GM19452 (cell line): ENCODE measurements around the gene KIDINS220.
"Not testable (repeated sequence)": the region's sequence is repeated elsewhere in the genome, so short reads cannot be mapped to it uniquely, and the experiment has no call there.

Source experiments
- ATAC-seq: cut with Tn5 transposase; IDR thresholded peaks from one replicate; pipeline ENCODE4 v1.9.1; 2021; ENCODE audit not compliant: unreplicated experiment

Gene KIDINS220

DNA sequence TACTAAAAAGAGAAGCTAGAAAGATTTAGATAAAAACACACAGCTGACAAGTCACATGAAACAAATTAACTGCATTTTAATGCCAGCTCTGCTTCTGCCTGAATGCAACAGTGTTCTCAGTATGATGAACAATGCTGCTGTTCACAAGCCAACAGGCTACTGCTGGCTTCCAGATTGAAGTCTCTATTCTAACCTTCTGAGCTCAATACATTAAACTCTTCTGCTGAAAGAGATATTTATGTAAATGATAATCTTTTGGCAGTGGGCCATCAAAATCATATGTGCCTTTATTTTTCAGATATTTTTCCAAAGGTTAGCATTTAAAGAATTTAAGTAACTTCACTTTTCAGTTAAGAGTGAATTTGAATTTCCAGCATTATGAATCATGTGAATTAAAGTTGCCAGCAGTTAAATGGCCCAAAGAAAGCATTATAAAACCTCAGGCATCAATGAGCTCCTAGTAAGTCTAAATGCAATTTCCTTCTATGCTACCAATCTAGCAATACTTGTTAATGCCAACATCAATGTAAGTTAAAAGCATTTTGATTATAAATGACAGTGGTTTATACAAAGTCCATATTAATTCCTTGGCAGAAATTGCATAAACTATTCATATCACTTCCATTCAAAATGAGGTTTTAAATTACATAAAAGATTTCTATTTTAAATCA is 83.2 kb downstream of the KIDINS220 start:
- ATAC-seq = no peak

DNA sequence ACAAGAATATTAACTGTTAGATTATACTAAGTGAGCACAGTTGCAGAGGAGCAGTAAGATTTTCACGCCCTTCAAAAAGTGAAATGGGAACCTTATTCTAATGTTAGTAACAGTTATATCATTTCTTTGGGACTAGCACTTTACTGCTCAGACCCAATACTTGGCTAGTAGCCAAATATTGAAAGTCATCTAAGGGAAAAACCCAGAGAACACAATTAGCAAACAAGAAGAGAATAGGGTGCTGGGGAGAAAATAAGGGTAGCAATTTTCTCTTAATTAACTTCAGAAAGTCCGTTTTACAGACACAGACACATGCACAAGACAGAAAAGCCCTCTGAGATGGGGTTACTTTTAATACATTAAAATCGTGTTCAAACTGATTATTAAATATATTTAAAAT is 83.8 kb downstream of the KIDINS220 start:
- ATAC-seq = no peak

- ATAC-seq = no peak
These were observed 85.0 kb downstream of the KIDINS220 start for GRCh38 chr2:8752385-8752784.

DNA sequence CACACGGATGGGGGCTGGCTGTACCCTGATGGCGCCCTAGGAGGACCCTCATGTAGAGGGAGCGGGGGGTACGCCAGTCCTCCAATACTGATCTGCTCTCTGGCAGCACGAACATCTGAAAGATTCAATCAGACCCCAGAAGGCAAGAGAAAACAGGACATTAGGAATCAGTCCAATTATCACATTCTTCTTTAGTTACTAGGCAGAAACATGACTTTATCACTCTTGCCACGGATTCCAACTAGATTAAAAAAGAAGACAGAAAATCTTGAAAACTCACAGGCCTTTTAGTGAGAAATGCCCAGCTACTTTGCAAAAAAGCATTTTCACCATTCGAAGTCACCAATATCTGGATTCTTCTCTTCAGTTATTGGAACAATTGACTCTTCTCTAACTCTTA is 87.2 kb downstream of the KIDINS220 start:
- ATAC-seq = no peak

DNA sequence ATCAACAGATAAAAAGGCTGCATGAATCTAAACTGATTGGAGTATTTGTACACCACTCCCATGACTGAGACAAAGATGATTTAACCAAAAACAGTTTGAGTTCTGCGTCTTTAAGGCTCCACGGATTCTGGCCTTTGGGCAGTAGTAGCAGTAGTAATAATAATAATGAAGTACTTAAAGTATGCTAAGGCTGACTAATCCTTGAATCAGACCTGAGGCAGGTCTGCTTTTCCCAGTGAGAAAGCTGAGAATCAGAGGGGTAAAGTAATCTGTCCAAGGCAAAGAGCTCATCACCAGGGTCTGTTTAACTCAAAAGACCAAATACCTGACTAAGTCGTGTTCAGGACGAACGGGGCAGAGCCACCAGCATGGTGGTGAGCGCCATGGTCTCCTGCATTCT is 94.2 kb downstream of the KIDINS220 start:
- ATAC-seq = no peak

DNA sequence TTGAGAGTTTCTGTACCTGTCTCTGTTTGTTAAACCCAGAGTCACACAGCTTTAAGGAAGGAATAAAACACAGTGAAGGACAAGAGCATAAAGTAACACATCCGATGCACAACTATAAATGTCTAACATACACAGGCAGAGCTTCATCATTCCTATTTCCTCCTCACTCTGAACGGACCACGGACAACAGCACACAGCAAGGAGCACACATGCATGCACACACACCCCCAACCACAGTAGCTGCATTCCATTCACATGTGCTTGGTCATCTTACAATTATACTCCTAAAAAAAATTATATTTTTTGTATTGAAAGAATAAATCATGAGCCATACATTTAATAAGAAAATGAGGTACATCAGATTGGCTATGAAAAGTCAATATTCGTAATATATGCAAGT is 97.3 kb downstream of the KIDINS220 start:
- ATAC-seq = no peak

- no peak for ATAC-seq
These were observed 99.7 kb downstream of the KIDINS220 start for GRCh38 chr2:8737571-8738175.

DNA sequence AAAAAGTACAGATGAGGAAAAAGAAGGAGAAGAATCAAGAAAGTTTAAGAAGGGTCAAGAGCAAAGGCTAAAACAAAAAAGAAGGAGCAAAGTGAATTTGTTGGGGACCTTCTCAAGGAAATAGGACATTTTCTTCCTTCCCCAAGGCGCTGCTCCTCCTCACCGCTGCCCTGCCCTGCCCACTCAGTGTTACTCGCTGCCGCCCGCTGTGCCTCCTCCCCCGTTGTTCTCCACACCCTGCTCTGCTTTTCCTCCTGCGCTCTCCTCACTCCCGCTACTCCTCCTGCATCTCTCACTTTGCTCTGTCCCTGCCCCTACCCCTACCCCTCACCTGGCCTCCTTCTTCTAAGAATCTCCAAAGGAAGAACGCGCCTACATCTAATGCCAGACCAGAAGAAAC is 104.8 kb downstream of the KIDINS220 start:
- no peak for ATAC-seq

DNA sequence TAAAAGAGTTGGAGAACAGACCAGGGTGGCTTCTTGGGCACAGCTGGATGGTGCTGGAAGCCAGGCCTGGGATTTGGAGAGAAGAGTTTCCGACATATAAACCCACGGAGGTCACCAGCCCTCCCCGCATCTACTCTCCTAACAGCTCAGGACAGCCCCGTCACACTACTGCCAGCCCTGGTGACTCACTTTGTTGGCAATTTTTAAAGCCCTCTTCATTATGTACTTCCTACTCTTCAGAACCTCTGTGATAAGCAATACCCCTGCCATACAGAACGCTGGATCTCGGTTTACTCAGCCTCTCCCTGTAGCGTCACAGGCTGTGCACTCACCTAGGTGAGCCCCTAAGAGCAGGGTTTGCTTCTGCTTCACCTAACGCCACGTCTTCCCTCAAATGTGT is 107.5 kb downstream of the KIDINS220 start:
- no peak for ATAC-seq

DNA sequence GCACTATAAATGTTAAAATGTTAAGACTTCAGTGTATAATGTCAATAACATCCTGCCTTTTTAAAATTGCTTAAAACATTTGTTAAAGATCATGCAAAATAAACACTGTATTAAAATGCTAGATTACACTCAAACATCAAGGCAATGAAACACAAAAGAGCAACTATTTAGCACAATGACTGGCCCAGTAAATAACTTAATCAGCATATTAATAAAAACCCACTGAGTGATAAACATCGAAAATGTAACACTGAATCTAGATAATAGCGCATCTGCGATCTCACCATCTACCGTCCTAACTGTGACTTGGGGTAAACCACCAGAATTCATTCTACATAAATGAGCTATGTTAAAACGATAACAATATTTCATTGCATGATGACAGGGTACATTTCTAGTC is 108.3 kb downstream of the KIDINS220 start:
- ATAC-seq = not testable (repeated sequence)

DNA sequence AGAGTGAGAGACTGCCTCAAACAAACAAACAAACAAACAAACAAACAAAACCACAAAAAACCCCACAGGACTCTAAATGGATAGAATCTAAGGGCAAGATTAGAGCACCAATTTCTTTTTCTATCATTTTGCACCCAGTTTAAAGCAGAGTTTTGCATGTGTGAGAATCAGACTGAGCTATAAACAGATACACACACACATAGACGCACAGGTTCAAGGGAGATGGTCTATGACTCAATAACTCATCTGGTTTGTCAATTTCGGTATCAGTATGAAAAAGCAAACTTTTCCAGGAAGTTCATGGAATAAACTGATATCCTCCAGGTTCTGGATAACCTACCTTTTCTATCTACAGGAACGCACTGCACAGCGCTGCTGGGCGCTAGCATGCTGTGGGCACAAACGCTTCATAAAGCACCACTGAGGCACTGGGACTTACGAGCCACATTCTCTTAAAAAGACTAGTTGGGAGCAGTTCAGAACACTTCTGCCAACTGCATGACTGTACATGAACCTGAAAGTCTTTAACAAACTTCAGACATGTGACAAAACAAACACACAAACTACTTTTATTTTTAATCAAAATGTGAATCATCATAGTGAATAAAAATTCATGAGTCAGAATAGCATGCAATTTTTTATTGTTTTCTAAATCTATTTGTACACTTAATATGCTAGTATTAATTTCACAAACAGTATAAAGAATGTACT is 109.0 kb downstream of the KIDINS220 start:
- ATAC-seq = no peak

DNA sequence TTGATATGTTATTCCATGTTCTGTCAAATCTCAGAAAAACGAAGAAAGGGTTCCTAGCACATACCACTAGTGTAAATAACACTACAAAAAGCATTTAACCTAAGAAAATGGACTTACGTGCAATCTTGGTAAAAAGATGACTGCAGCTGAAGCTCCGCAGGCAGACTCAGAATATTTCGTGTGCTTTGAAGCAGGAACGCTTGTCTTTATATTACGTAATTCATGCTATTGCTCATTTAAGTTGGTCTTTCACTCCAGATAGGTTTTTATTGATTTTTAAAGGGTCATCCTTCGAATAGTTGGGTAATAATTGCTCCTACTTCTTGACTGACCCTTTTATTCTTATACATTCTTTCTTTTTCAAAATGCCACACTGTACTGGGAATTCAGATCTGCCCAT is 111.6 kb downstream of the KIDINS220 start:
- no peak for ATAC-seq

DNA sequence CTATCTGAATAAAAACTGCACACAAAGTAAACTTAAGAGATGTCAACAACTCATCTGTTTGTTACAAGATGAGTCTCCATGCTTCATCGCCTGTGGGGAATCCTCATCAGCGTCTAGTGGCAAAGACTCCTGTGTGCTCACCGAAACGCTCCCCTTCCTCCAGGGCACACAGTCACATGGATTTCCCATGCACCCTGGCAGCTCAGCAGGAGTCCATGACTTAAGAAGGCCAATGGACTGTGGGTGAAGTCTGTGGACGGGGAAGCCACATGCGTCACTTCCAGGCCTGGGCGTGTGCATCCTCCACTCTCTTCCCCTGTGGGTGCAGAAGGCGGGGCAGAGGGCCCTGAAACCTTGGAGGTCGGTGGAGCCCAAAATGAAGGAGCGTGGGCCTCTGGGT is 114.4 kb downstream of the KIDINS220 start:
- ATAC-seq = no peak

DNA sequence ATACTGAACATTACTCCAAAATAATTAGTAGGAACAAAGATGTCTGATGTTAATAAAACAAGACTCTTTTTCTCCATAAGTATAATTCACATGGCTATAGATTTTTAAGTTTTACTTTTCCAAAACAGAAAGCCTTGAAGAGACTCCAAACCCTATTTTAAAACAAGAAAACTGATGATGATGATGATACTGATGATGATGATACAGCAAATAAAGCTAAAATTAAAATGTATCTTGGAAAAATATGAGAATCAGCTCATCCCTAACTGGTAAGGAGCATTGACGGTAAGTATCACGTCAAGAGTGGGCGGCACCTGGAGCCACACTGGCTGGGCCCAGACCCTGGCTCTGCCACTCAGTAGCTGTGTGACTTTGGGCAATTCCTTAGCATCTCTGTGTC is 116.0 kb downstream of the KIDINS220 start:
- no peak for ATAC-seq

DNA sequence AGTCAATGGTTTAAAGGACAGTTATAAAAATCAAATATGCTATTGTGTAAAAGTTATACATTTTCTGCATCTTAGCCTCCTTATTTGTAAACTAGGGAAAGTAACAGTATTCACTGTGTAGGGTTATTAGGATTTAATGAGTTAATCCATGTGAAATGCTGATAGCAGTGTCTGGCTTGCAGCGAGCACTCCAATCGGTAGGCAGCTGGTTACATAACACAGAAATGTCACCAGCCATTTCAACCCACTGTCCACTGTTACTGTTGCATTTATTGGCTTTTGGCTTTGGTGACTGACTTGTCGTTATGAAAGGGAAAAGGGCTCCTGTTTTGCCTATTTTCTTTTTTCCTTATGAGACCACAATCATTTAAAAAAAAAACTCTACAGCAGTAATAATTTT is 116.7 kb downstream of the KIDINS220 start:
- ATAC-seq = no peak

GRCh38 chr2:8719528-8719927 is 117.9 kb downstream of the KIDINS220 start:
- no peak for ATAC-seq

- ATAC-seq = no peak
These were observed 122.4 kb downstream of the KIDINS220 start for GRCh38 chr2:8714971-8715370.

GRCh38 chr2:8714283-8714682 is 123.1 kb downstream of the KIDINS220 start:
- no peak for ATAC-seq

DNA sequence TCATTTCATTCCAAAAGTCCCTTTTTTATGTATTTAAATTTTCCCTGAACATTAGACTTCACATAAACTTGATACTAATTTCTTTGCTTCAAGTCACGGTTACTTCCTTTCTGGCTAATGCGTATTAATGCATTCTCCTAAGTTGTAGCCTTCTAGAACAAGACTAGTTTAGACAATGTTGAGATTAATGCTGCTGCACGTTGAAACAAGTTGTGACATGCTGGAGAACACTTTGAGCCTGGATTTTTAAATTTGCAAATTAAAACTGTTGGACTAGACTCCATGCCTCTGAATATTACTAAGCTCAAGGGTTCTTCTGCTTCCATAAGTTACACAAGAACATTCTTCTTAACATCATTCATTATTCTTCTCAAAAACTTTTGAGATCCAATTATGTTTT is 126.5 kb downstream of the KIDINS220 start:
- ATAC-seq = no peak

GRCh38 chr2:8709611-8710010 is 127.8 kb downstream of the KIDINS220 start:
- no peak for ATAC-seq

DNA sequence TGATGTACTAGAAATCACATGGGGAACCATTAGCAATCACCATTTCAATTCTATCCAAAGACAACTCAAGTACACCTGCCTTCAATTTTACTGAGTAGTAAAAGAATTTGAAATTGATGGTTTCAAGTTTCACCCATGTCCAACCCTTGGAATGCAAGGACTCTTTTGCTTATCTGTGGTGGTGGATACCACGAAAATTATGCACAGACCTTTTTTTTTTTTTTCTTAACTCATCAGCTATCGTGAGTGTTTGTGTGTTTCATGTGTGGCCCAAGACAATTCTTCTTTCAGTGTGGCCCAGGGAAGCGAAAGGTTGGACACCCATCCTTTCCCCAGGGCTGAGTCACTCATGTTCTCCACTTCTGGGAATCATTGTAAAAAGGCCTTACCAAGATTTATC is 132.5 kb downstream of the KIDINS220 start:
- ATAC-seq = no peak

- ATAC-seq = no peak
These were observed 135.6 kb downstream of the KIDINS220 start for GRCh38 chr2:8701681-8702379.
